Ecto neural progenitor cell (in vitro differentiated cells): ENCODE results near the gene APOOL.
"Not testable (repeated sequence)": the region's sequence is repeated elsewhere in the genome, so short reads cannot be mapped to it uniquely, and the experiment has no call there.

Experiments used
- DNase-seq: peaks from one replicate; pipeline ENCODE4 v3.0.0-alpha.2; 2018; ENCODE audit warnings: low spot score

APOOL gene, protein sequence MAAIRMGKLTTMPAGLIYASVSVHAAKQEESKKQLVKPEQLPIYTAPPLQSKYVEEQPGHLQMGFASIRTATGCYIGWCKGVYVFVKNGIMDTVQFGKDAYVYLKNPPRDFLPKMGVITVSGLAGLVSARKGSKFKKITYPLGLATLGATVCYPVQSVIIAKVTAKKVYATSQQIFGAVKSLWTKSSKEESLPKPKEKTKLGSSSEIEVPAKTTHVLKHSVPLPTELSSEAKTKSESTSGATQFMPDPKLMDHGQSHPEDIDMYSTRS

DNA sequence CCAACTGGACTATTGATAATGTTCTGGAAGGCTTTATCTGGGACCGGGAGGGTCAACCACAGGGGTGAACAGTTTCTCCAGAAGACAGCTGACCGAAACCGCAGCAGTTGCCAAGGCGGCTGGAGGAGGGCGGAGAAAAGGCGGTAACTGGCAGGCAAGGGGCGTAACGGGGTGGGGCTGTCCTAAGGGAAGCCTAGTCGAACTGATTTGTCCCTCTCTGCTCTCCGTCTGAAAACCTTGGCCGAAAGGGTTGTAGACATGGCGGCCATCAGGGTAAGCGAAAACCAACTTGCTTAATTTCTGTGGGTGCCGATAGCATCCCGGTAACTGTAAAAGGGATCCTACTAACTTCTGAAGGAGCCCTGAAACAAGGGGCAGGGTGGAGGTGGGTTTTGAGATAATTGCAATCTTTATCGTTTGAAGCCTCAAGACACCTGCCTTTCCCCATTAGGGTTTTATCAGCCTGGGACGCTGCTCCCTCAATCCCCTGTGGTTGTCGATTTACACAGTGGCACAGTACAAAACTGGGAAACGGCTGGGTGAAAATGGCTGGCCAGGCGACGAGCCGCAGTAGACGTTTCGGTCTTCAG, at the start of gene APOOL:
Gene APOOL, plus strand, starts transcription at position 223 of the 590 bp plus-strand sequence. Its CDS starts 36 bp downstream, at position 259.
- peak; percentile 82 for DNase-seq

DNA sequence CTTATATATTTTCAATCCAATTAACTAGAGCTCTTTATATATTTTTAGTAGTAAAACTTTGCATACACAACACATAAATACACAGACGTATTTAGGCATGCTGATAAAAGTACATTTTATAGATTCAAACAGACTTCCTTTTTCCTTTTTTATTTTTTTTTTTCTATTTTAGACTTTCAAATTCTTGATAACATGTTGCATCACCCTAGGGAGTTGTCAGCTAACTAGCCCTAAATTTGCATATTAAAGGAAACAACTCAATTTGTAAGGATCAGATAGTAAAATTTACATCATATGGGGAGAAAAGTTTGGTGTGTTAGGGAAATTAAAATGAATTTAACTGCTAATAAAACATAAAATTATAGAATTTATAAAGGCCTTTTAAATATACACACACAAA, 47.4 kb upstream of the APOOL start:
- DNase-seq: no peak

DNA sequence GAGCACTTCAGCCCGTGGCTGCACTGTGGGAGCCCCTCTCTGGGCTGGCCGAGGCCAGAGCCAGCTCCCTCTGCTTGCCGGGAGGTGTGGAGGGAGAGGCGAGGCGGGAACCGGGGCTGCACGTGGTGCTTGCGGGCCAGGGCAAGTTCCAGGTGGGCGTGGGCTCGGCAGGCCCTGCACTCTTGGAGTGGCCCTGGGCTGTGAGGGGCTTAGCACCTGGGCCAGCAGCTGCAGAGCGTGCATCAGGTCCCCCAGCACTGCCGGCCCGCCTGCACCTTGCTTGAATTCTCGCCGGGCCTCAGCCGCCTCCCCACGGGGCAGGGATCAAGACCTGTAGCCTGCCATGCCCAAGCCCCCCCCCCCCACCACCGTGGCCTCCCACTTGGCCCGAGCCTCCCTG, 28.9 kb upstream of the APOOL start:
- no peak for DNase-seq

DNA sequence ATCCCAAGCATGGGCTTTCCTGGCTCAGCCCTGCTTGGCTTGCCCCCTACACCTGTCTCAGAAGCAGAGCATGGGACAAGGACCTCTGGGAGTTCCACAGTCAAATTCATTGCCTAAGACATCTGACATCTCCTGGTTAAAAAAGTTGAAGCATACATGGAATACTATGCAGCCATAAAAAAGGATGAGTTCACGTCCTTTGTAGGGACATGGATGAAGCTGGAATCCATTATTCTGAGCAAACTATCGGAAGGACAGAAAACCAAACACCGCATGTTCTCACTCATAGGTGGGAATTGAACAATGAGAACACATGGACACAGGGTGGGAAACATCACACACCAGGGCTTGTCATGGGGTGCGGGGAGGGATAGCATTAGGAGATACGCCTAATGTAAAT, 11.9 kb upstream of the APOOL start:
- DNase-seq: not testable (repeated sequence)

DNA sequence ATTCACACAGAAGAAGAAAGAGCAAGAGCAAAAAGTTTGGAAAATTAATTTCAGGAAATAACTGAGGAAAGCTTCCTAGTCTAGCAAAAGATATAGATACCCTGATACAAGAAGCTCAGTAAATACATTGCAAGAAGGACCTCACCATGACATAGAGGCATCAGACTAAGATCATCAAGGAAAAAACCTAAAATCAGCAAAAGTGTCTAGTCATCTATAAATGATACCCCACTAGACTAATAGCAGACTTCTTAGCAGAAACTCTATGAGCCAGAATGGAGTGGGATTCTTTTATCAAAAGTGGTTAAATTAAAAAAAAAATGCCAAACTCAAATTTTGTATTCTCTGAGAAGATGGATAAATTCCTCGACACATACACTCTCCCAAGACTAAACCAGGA, 10.5 kb upstream of the APOOL start:
- no peak for DNase-seq

DNA sequence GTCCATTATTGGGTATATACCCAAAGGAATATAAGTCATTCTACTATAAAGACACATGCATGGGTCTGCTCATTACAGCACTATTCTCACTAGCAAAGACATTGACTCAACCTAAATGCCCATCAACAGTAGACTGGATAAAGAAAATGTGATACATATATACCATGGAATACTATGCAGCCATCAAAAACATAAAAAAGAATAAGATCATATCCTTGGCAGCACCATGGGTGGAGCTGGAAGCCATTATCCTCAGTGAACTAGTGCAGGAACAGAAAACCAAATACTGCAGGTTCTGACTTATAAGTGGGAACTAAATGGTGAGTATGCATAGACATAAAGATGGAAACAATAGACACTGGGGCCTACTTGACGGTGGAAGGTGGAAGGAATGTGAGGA, 2.3 kb upstream of the APOOL start:
- no peak for DNase-seq

DNA sequence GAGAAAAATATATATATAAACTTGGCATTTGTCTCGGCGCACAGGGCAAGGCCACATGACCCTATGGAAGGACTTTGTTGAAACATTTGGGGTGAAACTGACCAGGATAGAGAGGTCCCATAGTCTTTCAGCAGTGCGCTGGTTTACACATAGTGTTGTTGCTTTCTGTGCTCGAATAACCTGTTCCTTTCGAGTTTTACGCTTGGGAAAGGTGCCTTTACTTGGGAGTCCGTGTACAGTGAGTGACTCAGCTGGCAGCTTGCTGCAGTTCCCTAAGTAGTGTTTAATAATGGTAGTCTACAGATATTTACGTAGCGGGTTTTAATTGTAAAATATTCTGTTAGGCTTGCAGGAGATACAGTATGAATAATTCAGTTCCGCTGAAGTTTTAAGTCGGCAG, 578 bp downstream of the APOOL start:
- DNase-seq: no peak

DNA sequence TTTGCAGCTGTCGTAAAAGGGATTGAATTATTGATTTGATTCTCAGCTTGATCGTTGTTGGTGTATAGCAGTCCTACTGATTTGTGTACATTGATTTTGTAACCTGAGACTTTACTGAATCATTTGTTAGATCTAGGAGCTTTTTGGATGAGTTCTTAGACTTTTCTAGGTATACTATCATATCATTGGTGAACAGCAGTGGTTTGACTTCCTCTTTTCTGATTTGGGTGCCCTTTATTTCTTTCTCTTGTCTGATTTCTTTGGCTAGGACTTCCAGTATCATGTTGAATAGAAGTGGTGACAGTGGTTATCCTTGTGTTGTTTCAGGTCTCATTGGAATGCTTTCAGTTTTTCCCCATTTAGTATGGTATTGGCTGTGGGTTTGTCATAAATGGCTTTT, 8.4 kb downstream of the APOOL start:
- DNase-seq: no peak

DNA sequence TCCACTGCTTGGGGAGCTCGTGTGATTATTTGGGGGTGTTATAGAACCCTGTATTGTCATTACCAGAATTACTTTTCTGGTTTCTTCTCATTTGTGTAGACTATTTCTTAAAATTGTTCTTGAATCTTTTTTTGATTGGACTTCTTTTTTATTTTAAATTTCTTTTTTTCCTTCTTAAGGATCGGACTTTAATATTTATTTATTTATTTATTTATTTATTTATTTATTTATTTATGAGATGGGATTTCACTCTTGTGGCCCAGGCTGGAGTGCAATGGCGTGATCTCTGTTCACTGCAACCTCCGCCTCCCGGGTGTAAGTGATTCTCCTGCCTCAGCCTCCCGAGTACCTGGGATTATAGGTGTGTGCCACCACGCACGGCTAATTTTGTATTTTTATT, 11.7 kb downstream of the APOOL start:
- DNase-seq: not testable (repeated sequence)

DNA sequence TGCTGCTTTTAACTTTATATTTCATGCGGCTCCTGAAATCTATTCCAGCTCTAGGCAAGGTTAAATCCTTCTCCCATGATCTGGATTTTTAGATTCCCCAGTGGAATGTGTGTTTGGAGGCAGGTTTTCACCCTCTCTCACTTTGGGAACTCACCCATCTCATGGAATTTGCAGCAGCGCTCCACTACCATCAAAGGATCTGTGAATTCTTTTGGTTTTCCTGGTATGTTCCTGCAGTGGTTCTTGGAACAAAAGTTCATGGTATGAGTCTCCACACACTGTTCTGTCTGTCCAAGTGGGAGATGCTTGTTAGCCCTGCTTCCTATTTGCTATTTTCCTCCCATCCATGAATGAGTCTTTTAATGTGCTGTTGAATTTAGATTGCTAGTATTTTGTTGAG, 14.0 kb downstream of the APOOL start:
- no peak for DNase-seq

DNA sequence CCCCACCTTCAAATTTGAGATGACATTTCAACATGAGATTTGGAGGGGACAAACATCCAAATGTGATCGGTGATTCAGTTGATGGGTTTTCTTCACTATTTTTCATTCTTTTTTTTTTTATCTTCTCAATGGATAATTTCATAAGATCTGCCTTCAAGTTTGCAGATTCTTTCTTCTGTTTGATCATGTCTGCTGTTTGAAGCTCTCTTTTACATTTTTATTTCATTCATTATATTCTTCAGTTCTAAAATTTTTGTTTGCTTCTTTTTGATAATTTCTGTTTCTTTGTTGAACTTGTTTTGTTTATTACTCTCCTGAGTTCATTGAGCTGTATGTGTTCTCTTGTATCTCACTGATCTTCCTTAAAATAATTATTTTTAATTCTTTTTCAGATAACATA, 14.8 kb downstream of the APOOL start:
- no peak for DNase-seq

DNA sequence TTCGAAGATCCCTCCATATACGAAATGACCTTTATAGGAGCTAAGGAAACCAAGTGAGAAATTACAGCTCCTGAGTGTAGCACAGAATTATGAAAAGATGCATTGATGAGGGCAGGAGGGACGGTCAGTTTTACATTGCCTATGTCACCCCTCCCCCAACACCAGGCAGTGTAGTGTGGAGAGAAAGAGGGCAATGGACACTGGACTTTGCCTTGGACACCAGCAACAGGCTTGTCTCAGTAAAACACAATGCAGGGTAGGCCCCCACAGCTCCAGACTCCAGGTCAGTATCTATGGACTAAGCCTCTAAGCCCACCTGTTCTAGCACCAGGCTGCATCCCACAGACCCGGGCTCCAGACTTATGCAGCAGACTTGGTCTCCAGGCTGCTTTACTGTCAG, 16.5 kb downstream of the APOOL start:
- no peak for DNase-seq

DNA sequence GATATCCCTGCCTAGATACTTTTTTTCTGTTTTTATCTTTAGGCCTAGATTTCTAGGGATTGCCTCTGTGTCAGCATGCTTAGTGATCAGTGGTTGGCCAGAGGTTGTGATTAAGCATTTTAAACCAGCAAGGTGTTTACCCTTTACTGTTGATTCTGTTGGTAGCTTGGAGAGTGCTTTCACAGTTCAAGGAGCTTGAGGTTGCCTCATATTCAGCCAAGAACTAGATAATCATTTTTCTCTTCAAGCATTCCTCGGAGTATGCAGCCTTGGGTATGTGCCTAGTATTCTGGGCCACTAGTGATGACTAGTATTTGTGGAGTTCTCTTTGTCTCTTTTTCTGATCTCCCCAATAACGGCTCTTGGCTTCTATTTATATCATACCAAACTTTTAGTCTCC, 20.4 kb downstream of the APOOL start:
- DNase-seq: no peak

DNA sequence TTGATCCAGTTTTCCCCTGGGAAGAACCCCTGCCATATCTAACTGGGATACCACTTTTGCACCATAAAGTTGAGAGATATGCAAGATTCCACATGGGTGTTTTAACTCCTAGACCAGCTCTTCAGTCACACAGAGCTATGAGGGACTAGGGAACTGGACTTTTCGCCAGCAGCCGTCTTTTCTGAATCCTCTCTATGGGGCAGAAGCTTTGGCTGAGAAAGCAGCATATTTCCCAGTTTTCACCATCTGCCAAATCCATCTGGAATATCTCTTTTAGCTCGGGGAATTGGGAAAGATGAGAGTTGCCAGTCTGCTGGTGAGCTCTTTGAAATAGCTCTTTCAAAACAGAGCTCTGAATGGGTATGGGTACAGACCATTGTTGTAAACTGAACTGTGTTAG, 20.9 kb downstream of the APOOL start:
- no peak for DNase-seq

DNA sequence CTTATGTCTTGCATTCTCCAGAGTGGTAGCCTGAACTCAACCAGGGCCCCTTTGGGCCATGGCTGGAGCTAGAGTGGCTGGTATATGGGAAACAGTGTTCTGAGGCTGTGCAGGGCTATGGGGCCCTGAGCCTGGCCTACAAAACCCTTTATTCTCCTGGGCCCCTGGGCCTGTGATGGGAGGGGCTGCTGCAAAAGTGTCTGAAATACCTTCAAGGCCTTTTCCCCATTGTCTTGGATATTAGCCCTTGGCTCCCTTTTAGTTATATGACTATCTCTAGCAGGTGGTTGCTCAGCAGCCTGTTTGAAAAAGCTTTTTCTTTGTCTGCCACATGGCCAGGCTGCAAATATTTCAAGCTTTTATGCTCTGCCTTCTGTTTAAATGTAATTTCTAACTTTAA, 22.5 kb downstream of the APOOL start:
- DNase-seq: no peak

DNA sequence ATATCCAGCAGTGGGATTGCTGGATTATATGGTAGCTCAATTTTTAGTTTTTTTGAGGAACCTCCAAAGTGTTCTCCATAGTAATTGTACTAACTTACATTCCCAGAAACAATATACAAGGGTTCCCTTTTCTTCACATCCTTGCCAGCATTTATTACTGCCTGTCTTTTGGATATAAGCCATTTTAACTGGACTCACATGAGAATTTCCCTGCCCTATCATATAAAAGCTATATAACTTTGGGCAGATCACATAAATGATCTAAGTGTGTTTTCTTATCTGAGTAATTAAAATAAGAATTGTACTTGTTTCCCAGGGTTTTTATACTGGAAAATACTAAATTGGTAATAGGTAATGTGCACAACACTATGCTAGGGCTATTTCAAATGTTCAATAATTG, 25.4 kb downstream of the APOOL start:
- DNase-seq: no peak

DNA sequence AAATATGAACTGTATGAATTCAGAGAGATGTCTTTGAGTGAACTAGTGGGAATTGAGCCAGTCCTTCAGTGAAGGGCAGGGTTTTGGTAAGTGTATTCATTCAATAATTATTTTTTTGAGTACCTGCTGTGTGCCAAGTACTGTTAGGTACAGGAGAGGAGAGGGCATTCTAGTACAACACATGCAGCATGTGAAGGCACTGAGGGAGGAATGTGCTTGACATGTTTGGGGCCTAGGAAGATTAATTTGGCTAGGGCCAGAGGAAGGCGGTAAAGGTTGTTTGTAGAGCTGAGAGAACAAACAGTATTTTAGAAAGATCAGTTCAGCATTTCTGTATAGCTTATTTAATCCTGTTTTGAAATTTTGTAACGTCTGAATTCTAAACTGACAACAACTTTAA, 27.8 kb downstream of the APOOL start:
- no peak for DNase-seq

DNA sequence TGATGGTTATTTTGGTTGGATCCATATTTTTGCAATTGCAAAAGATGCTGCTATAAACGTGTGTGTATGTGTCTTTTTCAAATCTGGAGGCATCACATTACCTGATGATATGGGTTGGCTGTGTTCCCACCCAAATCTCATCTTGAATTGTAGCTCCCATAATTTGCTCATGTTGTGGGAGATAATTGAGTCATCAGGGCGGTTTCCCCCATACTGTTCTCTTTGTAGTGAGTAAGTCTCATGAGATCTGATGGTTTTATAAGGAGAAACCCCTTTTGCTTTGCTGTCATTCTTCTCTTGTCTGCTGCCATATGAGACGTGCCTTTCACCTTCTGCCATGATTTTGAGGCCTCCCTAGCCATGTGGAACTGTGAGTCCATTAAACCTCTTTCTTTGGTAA, 33.4 kb downstream of the APOOL start:
- no peak for DNase-seq

DNA sequence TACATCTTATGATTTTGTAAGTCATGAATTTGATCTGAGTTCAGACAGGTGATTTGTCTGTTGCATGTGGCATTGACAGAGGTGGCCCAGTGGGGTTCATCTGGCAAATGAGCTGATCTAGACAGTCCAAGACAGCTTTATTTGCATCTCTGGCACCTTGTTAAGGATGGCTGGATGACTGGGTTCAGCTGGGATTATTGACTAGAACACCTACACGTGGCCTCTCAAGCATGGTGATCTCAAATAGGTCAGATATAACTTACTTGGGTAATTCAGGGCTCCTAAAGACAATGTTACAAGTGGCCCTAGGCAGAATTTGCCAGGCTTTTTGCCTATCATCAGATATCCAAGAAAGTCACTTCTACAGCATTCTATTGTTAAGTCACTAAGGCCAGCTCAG, 48.0 kb downstream of the APOOL start:
- no peak for DNase-seq

DNA sequence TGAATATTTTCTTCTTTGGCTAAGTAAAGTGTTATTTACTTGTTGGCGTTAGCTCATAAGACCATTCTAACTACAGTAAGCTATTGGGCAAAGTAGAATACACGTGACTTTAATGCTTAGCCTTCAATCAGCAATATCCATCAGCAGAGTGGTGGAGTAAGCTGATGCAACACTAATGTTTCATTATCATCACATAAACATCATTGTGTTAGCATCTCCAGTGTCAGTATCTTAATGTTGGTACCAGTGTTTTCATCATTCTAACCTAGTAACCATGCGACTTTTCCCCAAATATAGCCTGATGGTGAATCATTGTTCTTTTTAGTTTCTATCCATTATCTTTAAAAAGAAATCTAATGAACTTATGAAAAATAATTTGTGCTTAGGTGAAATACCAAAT, 48.5 kb downstream of the APOOL start:
- no peak for DNase-seq

DNA sequence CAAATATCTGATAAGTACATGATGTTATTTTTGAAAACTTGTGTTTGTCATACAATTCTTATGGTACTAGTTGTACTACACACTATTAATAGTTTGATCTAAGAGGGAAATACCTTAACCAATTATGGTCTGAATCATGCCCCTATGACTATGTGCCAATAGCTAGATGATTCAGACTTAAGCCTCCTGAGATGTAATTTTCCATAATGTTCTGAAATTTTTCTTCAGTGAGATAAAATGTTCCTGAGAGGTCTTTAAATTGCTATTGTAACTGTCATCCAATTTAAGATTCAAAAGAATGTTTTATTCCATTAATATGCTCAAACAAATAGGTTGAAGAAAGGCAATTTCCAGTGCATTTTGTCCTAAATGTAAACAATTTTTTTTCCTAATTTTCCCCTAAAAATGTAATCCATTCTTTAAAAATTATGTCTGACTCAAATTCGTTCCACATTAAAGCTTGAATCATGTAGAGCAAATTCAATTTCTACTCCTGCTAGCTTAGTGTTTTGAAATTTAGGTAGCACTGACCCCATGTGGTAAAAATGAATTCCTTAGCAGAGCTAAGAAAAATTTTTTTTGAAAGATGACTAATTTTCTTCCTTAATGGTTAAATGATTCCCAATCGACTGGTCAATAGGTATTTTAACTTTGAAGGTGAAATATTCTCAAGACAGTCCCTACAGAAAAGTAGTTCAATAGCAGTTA, 49.1 kb downstream of the APOOL start:
- DNase-seq: no peak

DNA sequence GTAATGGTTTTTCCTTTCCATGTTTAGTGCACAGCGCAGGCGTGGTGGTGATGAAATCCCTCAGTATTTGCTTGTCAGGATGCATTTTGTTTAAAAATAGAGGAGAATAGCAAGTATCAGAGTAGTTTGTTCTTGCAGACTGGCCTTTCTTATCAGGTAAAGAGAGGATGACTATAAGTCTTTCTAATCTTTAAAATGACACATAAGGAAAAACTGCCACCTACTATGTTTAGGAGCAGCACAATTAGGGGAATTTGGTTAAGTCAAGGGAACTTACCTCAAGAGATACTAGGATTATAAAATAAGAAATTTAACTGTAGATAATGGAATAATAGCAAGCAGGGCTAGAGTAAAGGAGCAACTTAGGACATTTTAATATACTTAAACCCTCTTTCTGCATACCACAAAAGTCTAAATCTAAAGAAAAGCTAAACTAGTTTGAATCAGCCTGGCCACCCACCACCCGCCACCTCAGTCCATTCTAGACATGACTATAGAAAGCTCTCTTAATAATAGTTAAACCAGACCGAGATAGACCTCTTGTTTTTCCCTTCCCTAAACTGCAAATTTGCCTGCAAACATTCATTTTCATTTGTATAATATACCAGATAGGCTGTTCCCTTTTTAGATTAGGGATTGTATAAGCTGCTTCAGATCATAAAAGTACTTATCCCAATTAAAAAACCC, 62.0 kb downstream of the APOOL start:
- no peak for DNase-seq

DNA sequence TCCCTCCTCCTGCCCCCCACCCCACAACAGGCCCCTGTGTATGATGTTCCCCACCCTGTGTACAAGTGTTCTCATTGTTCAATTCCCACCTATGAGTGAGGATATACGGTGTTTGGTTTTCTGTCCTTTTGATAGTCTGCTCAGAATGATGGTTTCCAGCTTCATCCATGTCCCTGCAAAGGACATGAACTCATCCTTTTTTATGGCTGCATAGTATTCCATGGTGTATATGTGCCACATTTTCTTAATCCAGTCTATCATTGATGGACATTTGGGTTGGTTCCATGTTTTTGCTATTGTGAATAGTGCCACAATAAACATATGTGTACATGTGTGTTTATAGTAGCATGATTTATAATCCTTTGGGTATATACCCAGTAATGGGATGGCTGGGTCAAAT, 73.6 kb downstream of the APOOL start:
- DNase-seq: not testable (repeated sequence)
